Measurements from ENCODE around the gene MROH8.

GRCh38 chr20:37198932-37199660, 19.7 kb upstream of the MROH8 start:
- no peak for TF ChIP-seq CTCF (IDR thresholded peaks at IDR 0.05)
- TF ChIP-seq POLR2A (IDR thresholded peaks at IDR 0.05) = no peak
